Ascending aorta (tissue), 2 donors: Measurements from ENCODE around the gene IRF1. TPM values are rescaled to one million over a fixed set of nuclear protein-coding genes. Genes with fewer than 3 reads are reported as not detected.

Source experiments
- DNase-seq, 2 donors: peaks; one replicate each; pipeline ENCODE4 v3.0.0-alpha.2; 2019; ENCODE audit warnings: low spot score in 2 of 2
- H3K27ac ChIP-seq, 2 donors: fragments of 200-600 bp; sonication (generic); one replicate each; pipeline ENCODE4 v1.5.1; 2016 to 2017; ENCODE audit warnings: mild to moderate bottlenecking in 1 of 2
- H3K27me3 ChIP-seq: fragments of 200-600 bp; sonication (generic); one replicate; pipeline ENCODE4 v1.5.1; 2017
- H3K36me3 ChIP-seq, 2 donors: fragments of 200-600 bp; sonication (generic); one replicate each; pipeline ENCODE4 v1.5.1; 2016
- H3K4me1 ChIP-seq, 2 donors: fragments of 200-600 bp; sonication (generic); one replicate each; pipeline ENCODE4 v1.5.1; 2016 to 2017; ENCODE audit warnings: mild to moderate bottlenecking in 1 of 2
- H3K4me3 ChIP-seq, 2 donors: fragments of 200-600 bp; sonication (generic); one replicate each; pipeline ENCODE4 v1.5.1; 2016 to 2017; ENCODE audit warnings: mild to moderate bottlenecking in 1 of 2
- H3K9me3 ChIP-seq, 2 donors: fragments of 200-600 bp; sonication (generic); one replicate each; pipeline ENCODE4 v1.5.1; 2016
- intact Hi-C: fragments of 100-400 bp; cut with DNase I; formaldehyde crosslinking; loops from one replicate; pipeline ENCODE4 v1.15.1; 2023
- total RNA-seq: library from RNA; depleted of rRNA; stranded (reverse); fragments of >200 nt; gene quantifications from one replicate; pipeline ENCODE4 v1.1.0, GENCODE V29; 2016
- TF ChIP-seq, protein P1 (sequence below), 3 experiments: fragments of 200-600 bp in 2 of 3; fragments of 450-650 bp in 1 of 3; sonication (generic) in 2 of 3; IDR thresholded peaks; one replicate each; pipeline ENCODE4 v1.5.1; 2016 to 2019; ENCODE audit warnings: antibody characterized with exemption in 3 of 3, mild to moderate bottlenecking in 1 of 3, moderate library complexity in 1 of 3

IRF1 gene
- total RNA-seq, 1 donor from 2014 or later, result 57.7 TPM

DNA sequence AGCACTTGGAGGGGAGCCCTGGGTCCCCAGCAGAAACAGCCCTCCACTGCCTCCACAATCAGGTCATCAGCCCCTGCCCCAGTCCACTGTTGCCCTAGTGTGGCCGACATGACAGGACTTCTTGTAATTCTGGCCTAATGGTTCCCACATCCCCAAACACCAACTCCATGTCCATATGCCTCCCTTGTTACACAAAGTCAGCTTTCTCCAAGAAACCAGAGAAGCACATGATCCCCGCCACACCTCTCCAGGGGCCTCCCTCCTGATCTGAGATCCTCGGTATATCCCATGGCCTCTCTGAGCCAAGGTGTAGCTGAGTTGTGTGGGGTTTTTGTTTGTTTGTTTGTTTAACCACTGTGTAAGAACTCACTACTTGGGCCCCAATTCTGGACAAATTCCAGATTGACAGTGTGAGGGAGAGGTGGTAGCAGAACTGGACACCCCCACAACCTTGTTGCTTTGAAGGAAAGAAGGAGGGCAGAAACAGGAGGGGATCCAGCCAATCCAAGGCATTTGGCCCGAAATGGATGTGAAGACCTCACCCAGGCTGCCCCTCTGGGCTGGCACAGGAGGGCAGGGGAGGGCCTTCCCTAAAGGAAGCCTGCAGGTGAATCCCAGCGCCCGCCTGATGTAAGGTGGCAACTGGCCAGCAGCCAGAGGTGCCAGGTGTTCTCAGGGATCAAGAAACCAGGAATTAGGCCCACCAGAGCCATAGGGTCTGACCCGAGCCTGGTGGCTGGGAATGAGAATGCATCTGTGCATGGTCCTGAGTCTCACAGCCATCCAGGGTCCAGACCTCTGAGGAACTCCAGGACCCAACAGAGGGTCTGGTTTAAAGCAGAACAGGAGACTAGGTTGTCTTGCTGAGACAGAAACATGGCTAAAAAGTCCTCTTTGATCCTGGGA, 13.4 kb downstream of the IRF1 start:
- peak overlapping the region; percentile 41 to 50 for H3K27ac ChIP-seq
- TF ChIP-seq, protein P1, sequence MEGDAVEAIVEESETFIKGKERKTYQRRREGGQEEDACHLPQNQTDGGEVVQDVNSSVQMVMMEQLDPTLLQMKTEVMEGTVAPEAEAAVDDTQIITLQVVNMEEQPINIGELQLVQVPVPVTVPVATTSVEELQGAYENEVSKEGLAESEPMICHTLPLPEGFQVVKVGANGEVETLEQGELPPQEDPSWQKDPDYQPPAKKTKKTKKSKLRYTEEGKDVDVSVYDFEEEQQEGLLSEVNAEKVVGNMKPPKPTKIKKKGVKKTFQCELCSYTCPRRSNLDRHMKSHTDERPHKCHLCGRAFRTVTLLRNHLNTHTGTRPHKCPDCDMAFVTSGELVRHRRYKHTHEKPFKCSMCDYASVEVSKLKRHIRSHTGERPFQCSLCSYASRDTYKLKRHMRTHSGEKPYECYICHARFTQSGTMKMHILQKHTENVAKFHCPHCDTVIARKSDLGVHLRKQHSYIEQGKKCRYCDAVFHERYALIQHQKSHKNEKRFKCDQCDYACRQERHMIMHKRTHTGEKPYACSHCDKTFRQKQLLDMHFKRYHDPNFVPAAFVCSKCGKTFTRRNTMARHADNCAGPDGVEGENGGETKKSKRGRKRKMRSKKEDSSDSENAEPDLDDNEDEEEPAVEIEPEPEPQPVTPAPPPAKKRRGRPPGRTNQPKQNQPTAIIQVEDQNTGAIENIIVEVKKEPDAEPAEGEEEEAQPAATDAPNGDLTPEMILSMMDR (IDR thresholded peaks at IDR 0.05), result no peak
- no peaks in the 10 kb centered on the region for H3K27me3 ChIP-seq
- intact Hi-C loops, result no loop called here
- H3K4me3 ChIP-seq, result no peak overlapping the region
- H3K36me3 ChIP-seq, result no peaks in the 10 kb centered on the region
- H3K9me3 ChIP-seq, result no peaks in the 10 kb centered on the region
- peaks cover 10 to 18% of the 10 kb centered on the region in 2 donors for H3K4me1 ChIP-seq
- DNase-seq, result peak in 1 of 2 donors; percentile 9

DNA sequence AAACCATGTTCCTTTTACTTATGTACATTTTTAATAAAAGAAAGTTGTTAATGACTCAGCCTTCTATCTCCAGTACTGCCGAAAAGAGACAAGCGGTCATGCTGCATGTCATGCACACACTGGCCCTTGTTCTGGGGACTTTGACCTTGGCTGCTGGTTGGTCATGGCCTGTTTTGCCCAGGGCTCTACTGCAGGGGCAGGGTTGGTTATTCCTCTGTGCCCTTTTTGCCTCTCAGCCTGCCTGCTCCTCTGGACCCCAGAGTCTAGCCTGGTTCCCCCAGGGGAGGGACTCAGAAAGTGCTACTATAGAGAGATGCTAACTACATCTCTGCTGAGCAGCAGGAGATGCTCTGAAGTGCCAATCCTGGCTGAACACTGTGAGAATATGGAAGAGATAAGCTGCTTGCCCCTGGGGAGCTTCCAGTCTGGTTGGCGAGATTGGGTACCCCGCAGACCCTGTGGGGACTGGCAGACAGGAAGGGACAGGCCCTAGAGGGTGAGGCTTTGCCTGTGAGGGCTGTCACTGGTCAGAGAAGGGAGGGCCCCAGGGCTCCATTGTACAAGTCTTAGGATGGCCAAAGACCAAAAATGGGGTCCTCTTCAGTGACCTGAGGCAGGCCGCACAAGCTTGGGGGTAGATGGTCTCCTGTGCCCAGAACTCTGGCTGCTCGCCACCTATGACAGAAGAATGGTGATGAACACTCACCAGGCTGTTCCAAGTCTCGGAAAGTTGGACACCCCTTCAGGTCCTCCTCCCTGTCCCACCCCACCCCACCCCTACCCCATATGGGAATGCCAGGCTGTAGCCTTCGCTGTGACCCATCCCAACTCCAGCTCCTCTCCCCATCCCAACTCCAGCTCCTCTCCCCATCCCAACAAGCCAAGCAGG, 14.3 kb downstream of the IRF1 start:
- DNase-seq, result peak in 1 of 2 donors; percentile 5

DNA sequence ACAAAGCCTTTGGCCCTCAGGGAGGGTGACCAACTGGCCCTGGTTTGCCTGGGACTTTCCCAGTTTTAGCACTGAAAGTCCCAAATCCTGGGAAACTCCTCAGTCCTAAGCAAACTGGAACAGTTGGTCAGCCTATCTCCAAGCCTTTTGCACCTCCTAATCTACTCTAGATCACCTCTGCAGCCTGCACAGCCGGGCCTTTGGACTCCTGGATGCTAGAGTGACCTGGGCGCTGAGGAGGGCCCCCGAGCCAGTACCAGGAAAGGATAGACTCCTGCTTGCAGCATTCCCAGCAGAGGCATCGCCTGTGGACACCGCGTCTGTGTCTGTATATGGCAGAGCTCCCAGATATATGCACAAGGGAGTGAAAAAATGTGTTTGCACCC, 15.1 kb downstream of the IRF1 start:
- Histone ChIP-seq H3K4me3 (no peak overlapping the region), H3K36me3 (no peaks in the 10 kb centered on the region), H3K27ac (peak overlapping the region in 1 of 2 donors; percentile 67), H3K4me1 (peaks cover 10 to 19% of the 10 kb centered on the region in 2 donors), H3K27me3 (no peaks in the 10 kb centered on the region), H3K9me3 (no peaks in the 10 kb centered on the region)
- peak in 1 of 2 donors; percentile 5 for DNase-seq
- TF ChIP-seq, protein P1 (IDR thresholded peaks at IDR 0.05), result no peak
- intact Hi-C loops, result no loop called here

More for the DNA sequence above, 14.3 kb downstream of the IRF1 start:
- Histone ChIP-seq H3K27me3 (no peaks in the 10 kb centered on the region), H3K4me3 (no peak overlapping the region), H3K36me3 (no peaks in the 10 kb centered on the region), H3K9me3 (no peaks in the 10 kb centered on the region), H3K27ac (peak overlapping the region; percentile 23 to 41), H3K4me1 (peaks cover 10 to 18% of the 10 kb centered on the region in 2 donors)
- TF ChIP-seq, protein P1 (IDR thresholded peaks at IDR 0.05), result no peak
- intact Hi-C loops, result no loop called here

DNA sequence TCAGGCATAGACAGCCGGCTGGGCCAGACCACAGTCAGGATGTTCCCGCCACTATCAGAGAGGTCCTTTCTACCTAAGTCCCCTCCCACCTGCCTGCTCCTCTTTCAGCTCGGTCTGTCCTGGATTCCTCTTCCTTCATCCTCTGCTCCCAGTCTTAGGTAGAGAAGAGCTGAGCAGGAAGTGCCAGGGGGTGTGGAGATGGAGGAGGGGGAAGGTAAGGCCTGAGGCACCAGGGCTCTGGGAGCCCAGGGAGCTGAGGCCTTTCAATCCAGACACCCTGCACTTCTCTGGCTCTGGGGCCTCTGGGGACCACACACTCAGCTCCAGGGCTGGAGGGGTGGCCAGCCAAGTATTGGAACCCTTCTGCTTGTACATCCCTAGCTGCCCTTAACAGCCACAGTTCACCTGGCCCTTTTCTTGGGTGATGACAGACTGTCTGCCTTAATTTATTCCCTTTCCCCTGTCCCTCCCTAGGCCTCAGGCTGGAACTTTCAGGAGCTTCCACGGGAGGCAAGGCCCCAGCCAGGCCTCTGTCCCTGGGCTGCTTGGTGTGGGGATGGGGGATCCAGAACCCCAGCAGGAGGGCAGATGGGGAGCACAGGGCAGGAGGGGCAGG, 15.6 kb downstream of the IRF1 start:
- no peaks in the 10 kb centered on the region for H3K36me3 ChIP-seq
- DNase-seq, result peak in 1 of 2 donors; percentile 7
- H3K4me3 ChIP-seq, result no peak overlapping the region
- TF ChIP-seq, protein P1 (IDR thresholded peaks at IDR 0.05), result no peak
- H3K27me3 ChIP-seq, result no peaks in the 10 kb centered on the region
- peak overlapping the region; percentile 48 to 67 for H3K27ac ChIP-seq
- H3K4me1 ChIP-seq, result peaks cover 10 to 22% of the 10 kb centered on the region in 2 donors
- intact Hi-C loops, result no loop called here
- no peaks in the 10 kb centered on the region for H3K9me3 ChIP-seq

DNA sequence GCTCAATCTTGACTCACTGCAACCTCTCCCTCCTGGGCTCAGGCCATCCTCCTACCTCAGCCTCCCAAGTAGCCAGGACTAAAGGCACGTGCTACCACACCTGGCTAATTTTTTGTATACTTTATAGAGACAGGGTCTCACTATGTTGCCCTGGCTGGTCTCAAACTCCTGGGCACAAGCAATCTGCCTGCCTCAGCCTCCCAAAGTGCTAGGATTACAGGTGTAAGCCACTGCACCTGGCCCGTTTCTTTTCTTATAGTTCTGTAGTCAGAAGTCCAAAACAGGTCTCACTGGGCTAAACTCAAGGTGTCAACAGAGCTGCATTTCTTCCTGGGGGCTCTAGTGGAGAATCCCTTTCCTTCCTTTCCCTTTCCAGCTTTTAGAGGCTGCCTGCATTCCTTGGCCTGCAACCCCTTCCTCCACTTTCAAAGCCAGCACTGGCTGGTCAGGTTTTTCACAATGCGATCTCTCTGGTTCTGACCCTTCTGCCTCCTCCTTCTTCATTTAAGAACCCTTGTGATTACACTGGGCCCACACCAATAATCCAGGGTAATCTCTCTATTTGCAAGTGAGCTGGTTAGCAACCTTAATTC, 16.3 kb downstream of the IRF1 start:
- H3K4me1 ChIP-seq, result peaks cover 10 to 22% of the 10 kb centered on the region in 2 donors

More for the DNA sequence above, 16.3 kb downstream of the IRF1 start:
- Histone ChIP-seq H3K4me3 (no peak overlapping the region), H3K27ac (peak overlapping the region; percentile 48 to 67), H3K9me3 (no peaks in the 10 kb centered on the region), H3K27me3 (no peaks in the 10 kb centered on the region), H3K36me3 (no peaks in the 10 kb centered on the region)
- TF ChIP-seq, protein P1 (IDR thresholded peaks at IDR 0.05), result no peak
- DNase-seq, result no peak
- intact Hi-C loops, result no loop called here
